GM19324 (cell line): ENCODE measurements around the gene IPO8.
"Not testable (repeated sequence)": the region's sequence is repeated elsewhere in the genome, so short reads cannot be mapped to it uniquely, and the experiment has no call there.

Source experiments
- ATAC-seq: cut with Tn5 transposase; IDR thresholded peaks from one replicate; pipeline ENCODE4 v1.9.1; 2021; ENCODE audit warnings: mild to moderate bottlenecking, moderate library complexity; ENCODE audit not compliant: unreplicated experiment, low FRiP score

Gene IPO8

GRCh38 chr12:30691122-30691879, 4.4 kb downstream of the IPO8 start:
- no peak for ATAC-seq

GRCh38 chr12:30687265-30687986, 8.2 kb downstream of the IPO8 start:
- ATAC-seq: no peak

- no peak for ATAC-seq
Measured at GRCh38 chr12:30679241-30679640, 16.4 kb downstream of the IPO8 start.

- ATAC-seq: no peak
Measured at GRCh38 chr12:30678221-30678620, 17.4 kb downstream of the IPO8 start.

GRCh38 chr12:30661210-30661609, 34.5 kb downstream of the IPO8 start:
- ATAC-seq: no peak

GRCh38 chr12:30652034-30652696, 43.5 kb downstream of the IPO8 start:
- ATAC-seq: no peak

- no peak for ATAC-seq
Measured at GRCh38 chr12:30646821-30647220, 48.8 kb downstream of the IPO8 start.

- ATAC-seq: no peak
Measured at GRCh38 chr12:30643366-30643765, 52.3 kb downstream of the IPO8 start.

GRCh38 chr12:30640392-30640791, 55.3 kb downstream of the IPO8 start:
- ATAC-seq: no peak

- no peak for ATAC-seq
Measured at GRCh38 chr12:30635385-30635784, 60.3 kb downstream of the IPO8 start.

- no peak for ATAC-seq
Measured at GRCh38 chr12:30631740-30632139, 63.9 kb downstream of the IPO8 start.

- ATAC-seq: no peak
Measured at GRCh38 chr12:30630979-30631285, 64.7 kb downstream of the IPO8 start.

- ATAC-seq: no peak
Measured at GRCh38 chr12:30630076-30630978, 65.3 kb downstream of the IPO8 start.

- no peak for ATAC-seq
Measured at GRCh38 chr12:30626847-30627246, 68.8 kb downstream of the IPO8 start.

- ATAC-seq: no peak
Measured at GRCh38 chr12:30624009-30624408, 71.7 kb downstream of the IPO8 start.

- ATAC-seq: no peak
Measured at GRCh38 chr12:30622509-30622908, 73.2 kb downstream of the IPO8 start.

GRCh38 chr12:30621663-30622241, 73.9 kb downstream of the IPO8 start:
- not testable (repeated sequence) for ATAC-seq

- ATAC-seq: no peak
Measured at GRCh38 chr12:30617346-30618016, 78.2 kb downstream of the IPO8 start.

GRCh38 chr12:30614031-30614430, 81.6 kb downstream of the IPO8 start:
- no peak for ATAC-seq
